H1 (cell line): ENCODE results near the gene SFRP5. TPM values are rescaled to one million over a fixed set of nuclear protein-coding genes. Genes with fewer than 3 reads are reported as not detected.

Experiments used
- CTCF ChIA-PET: fragments of 300-600 bp; sonication (Branson Sonifier 250); formaldehyde crosslinking; loops from one replicate; lab custom pipeline; 2021; ENCODE audit not compliant: partially characterized antibody; lab: Charles Lee
- POLR2A ChIA-PET: fragments of 300-600 bp; sonication (Branson Sonifier 250); formaldehyde crosslinking; loops from one replicate; lab custom pipeline; 2021; ENCODE audit warnings: inconsistent platforms; ENCODE audit not compliant: partially characterized antibody; lab: Charles Lee
- DNase-seq, 2 experiments: peaks; one replicate each; pipeline versions ENCODE4 v3.0.0 to v3.0.0-alpha.2; 2010 to 2022; ENCODE audit warnings: low spot score in 2 of 2, low read depth in 1 of 2, mixed read lengths in 1 of 2
- FAIRE-seq: peaks from 2 replicates; lab custom pipeline; 2011; peaks lifted over from hg19 to GRCh38; lab: Jason Lieb, UNC
- H2AFZ ChIP-seq: 2 replicates; pipeline ENCODE4 v1.8.1; 2012; ENCODE audit warnings: low read length, inconsistent platforms
- H2AK5ac ChIP-seq: 2 replicates; pipeline ENCODE4 v1.6.1; 2013; ENCODE audit warnings: low read depth, low read length
- H2BK120ac ChIP-seq: replicated peaks from 2 replicates; pipeline ENCODE3; 2013; ENCODE audit warnings: low read depth, low read length, inconsistent platforms
- H2BK12ac ChIP-seq: 2 replicates; pipeline ENCODE4 v1.6.1; 2013; ENCODE audit warnings: low read depth, low read length
- H2BK15ac ChIP-seq: 2 replicates; pipeline ENCODE4 v1.6.1; 2013; ENCODE audit warnings: low read length
- H2BK20ac ChIP-seq: 2 replicates; pipeline ENCODE4 v1.6.1; 2013; ENCODE audit warnings: low read length
- H2BK5ac ChIP-seq: 2 replicates; pipeline ENCODE4 v1.6.1; 2013; ENCODE audit warnings: low read depth, low read length
- H3K14ac ChIP-seq: 2 replicates; pipeline ENCODE4 v1.6.1; 2013; ENCODE audit warnings: inconsistent platforms; ENCODE audit not compliant: insufficient read length
- H3K18ac ChIP-seq: 2 replicates; pipeline ENCODE4 v1.6.1; 2013; ENCODE audit warnings: low read length; ENCODE audit errors: extremely low read depth
- H3K23ac ChIP-seq: 2 replicates; pipeline ENCODE4 v1.6.1; 2013; ENCODE audit warnings: inconsistent platforms; ENCODE audit not compliant: insufficient read length
- H3K23me2 ChIP-seq: 2 replicates; pipeline ENCODE4 v1.6.1; 2013; ENCODE audit warnings: low read depth, low read length
- H3K27ac ChIP-seq: 2 replicates; pipeline ENCODE4 v1.6.1; 2011; ENCODE audit warnings: low read depth, low read length, inconsistent platforms
- H3K27me3 ChIP-seq, 4 experiments: replicated peaks in 1 of 4; 1 replicate in 1 of 4; 2 replicates in 3 of 4; pipeline versions ENCODE4 v1.6.1 to v1.8.1; 2011 to 2013; ENCODE audit warnings: low read length in 3 of 4, mild to moderate bottlenecking in 3 of 4, inconsistent platforms in 2 of 4, mixed read lengths in 2 of 4, moderate library complexity in 1 of 4; ENCODE audit not compliant: control insufficient read depth in 3 of 4, insufficient read depth in 3 of 4; ENCODE audit errors: extremely low read depth in 1 of 4
- H3K36me3 ChIP-seq, 4 experiments: 2 replicates each; pipeline versions ENCODE4 v1.6.1 to v1.8.1; 2011 to 2013; ENCODE audit warnings: mild to moderate bottlenecking in 4 of 4, low read length in 3 of 4, moderate library complexity in 2 of 4, control low read depth in 1 of 4, inconsistent platforms in 1 of 4; ENCODE audit not compliant: insufficient read depth in 4 of 4, control insufficient read depth in 2 of 4
- H3K4ac ChIP-seq: replicated peaks from 2 replicates; pipeline ENCODE3; 2013; ENCODE audit warnings: low read length, low read depth, mixed read lengths, inconsistent platforms; ENCODE audit not compliant: insufficient read length
- H3K4me1 ChIP-seq, 4 experiments: replicated peaks in 1 of 4; 1 replicate in 1 of 4; 2 replicates in 3 of 4; pipeline versions ENCODE4 v1.6.1 to v1.8.1; 2011 to 2013; ENCODE audit warnings: low read length in 3 of 4, inconsistent platforms in 2 of 4, mixed read lengths in 1 of 4; ENCODE audit not compliant: insufficient read depth in 4 of 4, control insufficient read depth in 3 of 4
- H3K4me2 ChIP-seq, 2 experiments: 2 replicates each; pipeline versions ENCODE4 v1.6.1 to v1.8.1; 2011 to 2013; ENCODE audit warnings: low read depth in 2 of 2, low read length in 2 of 2, control low read depth in 1 of 2, inconsistent platforms in 1 of 2, mild to moderate bottlenecking in 1 of 2; ENCODE audit not compliant: insufficient read depth in 1 of 2
- H3K4me3 ChIP-seq, 4 experiments: fragments of 200-600, 300-600 bp in 1 of 4; sonication (generic), shearing (Covaris generic), sonication (Bioruptor Twin) in 1 of 4; 2 replicates each; pipeline versions ENCODE4 v1.5.1 to v1.8.1; 2011 to 2016; ENCODE audit warnings: low read length in 4 of 4, low read depth in 3 of 4, control low read depth in 2 of 4, inconsistent platforms in 2 of 4, mild to moderate bottlenecking in 2 of 4, mixed read lengths in 1 of 4, moderate library complexity in 1 of 4; ENCODE audit not compliant: insufficient read depth in 2 of 4; ENCODE audit errors: extremely low read depth in 1 of 4
- H3K56ac ChIP-seq: replicated peaks from 2 replicates; pipeline ENCODE3; 2013; ENCODE audit warnings: low read depth, mild to moderate bottlenecking, mixed read lengths, low read length, inconsistent platforms; ENCODE audit not compliant: insufficient read length
- H3K79me1 ChIP-seq: 2 replicates; pipeline ENCODE4 v1.6.1; 2013; ENCODE audit warnings: low read depth, low read length, control low read depth
- H3K79me2 ChIP-seq, 2 experiments: 2 replicates each; pipeline versions ENCODE4 v1.6.1 to v1.8.1; 2012 to 2013; ENCODE audit warnings: low read length in 2 of 2, mild to moderate bottlenecking in 2 of 2, inconsistent platforms in 1 of 2; ENCODE audit not compliant: insufficient read depth in 2 of 2, control insufficient read depth in 1 of 2
- H3K9ac ChIP-seq, 4 experiments: replicated peaks in 1 of 4; 1 replicate in 1 of 4; 2 replicates in 3 of 4; pipeline versions ENCODE4 v1.6.1 to v1.8.1; 2011 to 2013; ENCODE audit warnings: low read depth in 3 of 4, low read length in 3 of 4, control low read depth in 2 of 4, mild to moderate bottlenecking in 2 of 4, moderate library complexity in 2 of 4, inconsistent platforms in 1 of 4; ENCODE audit errors: extremely low read depth in 1 of 4
- H3K9me3 ChIP-seq, 2 experiments: 2 replicates each; pipeline versions ENCODE4 v1.6.1 to v1.8.1; 2012 to 2013; ENCODE audit warnings: mild to moderate bottlenecking in 2 of 2, moderate library complexity in 2 of 2, control low read depth in 1 of 2, inconsistent platforms in 1 of 2, low read depth in 1 of 2, low read length in 1 of 2, mixed read lengths in 1 of 2; ENCODE audit not compliant: insufficient read depth in 2 of 2
- H4K20me1 ChIP-seq, 2 experiments: replicated peaks in 1 of 2; 2 replicates each; pipeline versions ENCODE3 to v1.8.1; 2011 to 2013; ENCODE audit warnings: inconsistent platforms in 2 of 2, low read length in 2 of 2, mild to moderate bottlenecking in 1 of 2; ENCODE audit not compliant: insufficient read depth in 2 of 2, control insufficient read depth in 1 of 2
- H4K5ac ChIP-seq: 2 replicates; pipeline ENCODE4 v1.6.1; 2013; ENCODE audit warnings: low read length, low read depth, mixed read lengths, inconsistent platforms; ENCODE audit not compliant: insufficient read length
- H4K8ac ChIP-seq: 2 replicates; pipeline ENCODE4 v1.8.0; 2013; ENCODE audit warnings: mild to moderate bottlenecking, moderate library complexity, low read length, inconsistent platforms; ENCODE audit not compliant: insufficient read depth; ENCODE audit errors: extremely low read depth
- H4K91ac ChIP-seq: replicated peaks from 2 replicates; pipeline ENCODE3; 2013; ENCODE audit warnings: low read length, mixed read lengths, inconsistent platforms; ENCODE audit not compliant: insufficient read length
- BCL11A ChIP-seq, 2 experiments: IDR thresholded peaks; one replicate each; pipeline ENCODE4 v1.6.1; 2011; ENCODE audit warnings: low read depth in 2 of 2, low read length in 2 of 2, mild to moderate bottlenecking in 2 of 2
- CBX8 ChIP-seq: fragments of 300-800, 300-1000 bp; sonication (generic); IDR thresholded peaks from 2 replicates; pipeline ENCODE4 v1.7.1; 2016; ENCODE audit warnings: low read depth, low read length, borderline replicate concordance
- CHD2 ChIP-seq: IDR thresholded peaks from 2 replicates; pipeline ENCODE4 v1.6.1; 2012; ENCODE audit warnings: low read length, improper control_type of control experiment
- CTBP2 ChIP-seq: IDR thresholded peaks from 2 replicates; pipeline ENCODE4 v1.7.0; 2011; ENCODE audit warnings: borderline replicate concordance, mild to moderate bottlenecking, moderate library complexity, mixed read lengths, low read length; ENCODE audit not compliant: insufficient read depth, insufficient read length
- EGR1 ChIP-seq: IDR thresholded peaks from 2 replicates; pipeline ENCODE4 v1.6.1; 2011; ENCODE audit warnings: low read depth, low read length, borderline replicate concordance
- HDAC2 ChIP-seq, 2 experiments: fragments of 300-600 bp in 1 of 2; sonication (generic) in 1 of 2; IDR thresholded peaks; 2 replicates each; pipeline ENCODE4 v1.6.1; 2011 to 2012; ENCODE audit warnings: low read depth in 2 of 2, low read length in 2 of 2, mild to moderate bottlenecking in 2 of 2, moderate library complexity in 2 of 2, borderline replicate concordance in 1 of 2, inconsistent platforms in 1 of 2
- HDAC6 ChIP-seq: IDR thresholded peaks from one replicate; pipeline ENCODE4 v1.7.1; 2012; ENCODE audit warnings: low read depth, mild to moderate bottlenecking, inconsistent platforms, low read length, moderate library complexity
- NRF1 ChIP-seq: IDR thresholded peaks from 2 replicates; pipeline ENCODE4 v1.6.1; 2011; ENCODE audit warnings: mild to moderate bottlenecking, low read depth, low read length, improper control_type of control experiment
- SIRT6 ChIP-seq: IDR thresholded peaks from one replicate; pipeline ENCODE4 v1.7.1; 2012; ENCODE audit warnings: low read length, inconsistent platforms
- SP2 ChIP-seq: IDR thresholded peaks from 2 replicates; pipeline ENCODE4 v1.6.1; 2012; ENCODE audit warnings: mild to moderate bottlenecking, low read length, inconsistent platforms
- SRF ChIP-seq: IDR thresholded peaks from 2 replicates; pipeline ENCODE4 v1.6.1; 2011; ENCODE audit warnings: mild to moderate bottlenecking, low read depth, low read length, moderate library complexity
- SUZ12 ChIP-seq: fragments of 200-600 bp; sonication (generic); IDR thresholded peaks from 2 replicates; pipeline ENCODE4 v1.6.1; 2012; ENCODE audit warnings: mild to moderate bottlenecking, inconsistent platforms, low read length, moderate library complexity, mixed read lengths
- TAF1 ChIP-seq: IDR thresholded peaks from 2 replicates; pipeline ENCODE4 v1.6.1; 2011; ENCODE audit warnings: mild to moderate bottlenecking, low read depth, low read length
- USF2 ChIP-seq: IDR thresholded peaks from 2 replicates; pipeline ENCODE4 v1.6.1; 2011; ENCODE audit warnings: low read length, improper control_type of control experiment
- WGBS, 2 experiments: shearing (Covaris generic) in 1 of 2; methylation state at CpG; one replicate each; pipeline versions ENCODE4 v1.1.6 to v1.1.7; 2013 to 2015; ENCODE audit warnings: low lambda C conversion rate in 2 of 2, mixed read lengths in 2 of 2, inconsistent platforms in 1 of 2, low coverage in 1 of 2, missing lambda C conversion rate in 1 of 2; ENCODE audit not compliant: insufficient replicate concordance in 2 of 2, insufficient coverage in 1 of 2, insufficient read length in 1 of 2; ENCODE audit errors: extremely low coverage in 1 of 2, missing lambda C conversion rate in 1 of 2; 5-methylcytosine and 5-hydroxymethylcytosine counted together
- polyA plus RNA-seq, 7 experiments: library from polyadenylated mRNA; depleted of rRNA in 3 of 7; stranded (reverse) in 5 of 7; unstranded in 2 of 7; fragments of >200 nt in 5 of 7; fragments of 200-250 nt in 2 of 7; gene quantifications; 1 replicate in 5 of 7; 2 replicates in 1 of 7; 4 replicates in 1 of 7; pipeline versions ENCODE4 v1.2.1 to v1.2.3, GENCODE V29; 2011 to 2013; ENCODE audit warnings: missing spikeins in 2 of 7, mixed read lengths in 2 of 7
- total RNA-seq: library from RNA; stranded (reverse); fragmentation: NEBNext Ultra II Directional; extraction: Animal tissue kit (Norgen Biotek cat#: 25700); gene quantifications from 2 replicates; pipeline ENCODE4 v1.2.1, GENCODE V29; 2021

Gene SFRP5
- total and polyA plus RNA-seq, 2 of the 8 experiments (the other 6 are each of a cell fraction or from before 2014, with no cell fraction given): 3.9 to 5.9 TPM

DNA sequence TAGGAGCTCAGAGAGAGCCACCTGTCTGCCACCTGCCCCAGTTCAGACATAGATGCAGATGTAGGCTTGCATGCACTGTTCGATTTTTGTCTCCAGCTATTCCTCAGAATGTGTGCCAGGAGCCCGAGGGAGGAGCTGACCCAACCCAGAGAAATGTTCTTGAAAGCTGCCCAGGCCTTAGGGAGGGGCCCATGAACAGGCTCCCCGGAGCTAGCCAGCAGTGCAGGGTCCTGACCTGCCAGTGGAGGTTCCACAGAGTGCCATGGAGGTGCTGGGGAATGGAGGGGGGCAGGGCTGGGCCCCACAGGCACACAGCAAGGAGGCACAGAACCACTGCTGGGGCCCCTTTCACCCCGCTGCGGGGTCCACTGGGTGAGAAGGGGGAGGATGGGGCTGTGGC lies 29.6 kb upstream of the SFRP5 start:
- H4K5ac ChIP-seq: no peak overlapping the region
- H3K79me2 ChIP-seq: no peaks in the 10 kb centered on the region
- H3K27ac ChIP-seq: no peak overlapping the region
- no peak overlapping the region for H2BK15ac ChIP-seq
- WGBS, 2 experiments: 91% methylated on average over 5 of the region's 5 CpGs; no CpG with 5 or more reads in 1 of the 2 experiments
- no peak overlapping the region for H2AFZ ChIP-seq
- H4K20me1 ChIP-seq: no peaks in the 10 kb centered on the region
- peaks cover 0 to 7% (median 1%) of the 10 kb centered on the region in 4 experiments; a peak in 2 of 7 replicates for H3K4me1 ChIP-seq
- FAIRE-seq: no peak
- H3K4me2 ChIP-seq: no peak overlapping the region
- no peaks in the 10 kb centered on the region for H3K36me3 ChIP-seq
- H3K4me3 ChIP-seq: no peak overlapping the region
- no peak overlapping the region for H3K4ac ChIP-seq
- H2BK5ac ChIP-seq: no peak overlapping the region
- no peak overlapping the region for H4K91ac ChIP-seq
- H2BK12ac ChIP-seq: no peak overlapping the region
- no peak overlapping the region for H3K18ac ChIP-seq
- H2AK5ac ChIP-seq: no peak overlapping the region
- no peak overlapping the region for H3K14ac ChIP-seq
- H3K23me2 ChIP-seq: no peaks in the 10 kb centered on the region; the same call in 1 of the 2 replicates
- no peaks in the 10 kb centered on the region for H3K79me1 ChIP-seq
- no peak overlapping the region for H3K23ac ChIP-seq
- no peaks in the 10 kb centered on the region; a peak in 1 of 4 replicates for H3K9me3 ChIP-seq
- CTCF ChIA-PET: interaction anchor here (0.5 to 15.1 kb wide), 6 partner anchors 9 to 417 kb away, joined by 3 to 236 read pairs (median 6); no protein-coding TSS in a partner anchor
- H4K8ac ChIP-seq: no peak overlapping the region
- no peaks in the 10 kb centered on the region; a peak in 1 of 7 replicates for H3K27me3 ChIP-seq
- H2BK120ac ChIP-seq: no peak overlapping the region
- DNase-seq: no peak
- POLR2A ChIA-PET: no interaction called here
- H3K56ac ChIP-seq: no peak overlapping the region
- no peak overlapping the region for H3K9ac ChIP-seq
- no peak overlapping the region for H2BK20ac ChIP-seq
- TF ChIP-seq BCL11A (IDR thresholded peaks at IDR 0.05; ENCODE audit: low read depth in 2 of 2, low read length in 2 of 2) (no peak), EGR1 (no peak), TAF1 (no peak), CBX8 (no peak), NRF1 (no peak), CTBP2 (no peak), HDAC2 (IDR thresholded peaks at IDR 0.05; ENCODE audit: borderline replicate concordance in 1 of 2, low read depth in 2 of 2, low read length in 2 of 2) (no peak), SP2 (no peak), CHD2 (no peak), SRF (no peak), SUZ12 (no peak), USF2 (no peak), HDAC6 (no peak), SIRT6 (no peak)
